A549 (cell line): Measurements from ENCODE around the gene ENO1.

Experiments used
- CTCF ChIP-seq: fragments of >200 bp; sonication (Bioruptor Twin); formaldehyde crosslinking; IDR thresholded peaks from 3 replicates; pipeline ENCODE4 v1.5.1; 2016
- HEYL ChIP-seq: fragments of 250-450 bp; sonication (Bioruptor Pico); IDR thresholded peaks from 2 replicates; pipeline ENCODE4 v1.8.0; 2021; ENCODE audit warnings: mild to moderate bottlenecking, moderate library complexity
- JUNB ChIP-seq: fragments of >200 bp; sonication (Bioruptor Twin); formaldehyde crosslinking; IDR thresholded peaks from 2 replicates; pipeline ENCODE4 v1.6.1; 2016
- POLR2A ChIP-seq: IDR thresholded peaks from 2 replicates; pipeline ENCODE4 v1.6.1; 2012; ENCODE audit warnings: mild to moderate bottlenecking, low read length
- SREBF2 ChIP-seq: fragments of 450-650 bp; IDR thresholded peaks from 2 replicates; pipeline ENCODE4 v1.6.1; 2014; ENCODE audit warnings: mild to moderate bottlenecking, moderate library complexity

- peak; percentile 74 for TF ChIP-seq JUNB
- TF ChIP-seq POLR2A, result no peak
- no peak for TF ChIP-seq SREBF2
- no peak for TF ChIP-seq CTCF
- TF ChIP-seq HEYL (CRISPR knock-in tag), result no peak
These were observed 1.6 kb upstream of the ENO1 start for GRCh38 chr1:8879922-8880676.
